GM18499 (cell line): ENCODE data around the gene DDX43.
"Not testable (repeated sequence)": the region's sequence is repeated elsewhere in the genome, so short reads cannot be mapped to it uniquely, and the experiment has no call there.

ENCODE experiments used
- ATAC-seq: cut with Tn5 transposase; IDR thresholded peaks from one replicate; pipeline ENCODE4 v1.9.1; 2021; ENCODE audit warnings: moderate number of reproducible peaks; ENCODE audit not compliant: insufficient read depth, unreplicated experiment

DDX43 gene

GRCh38 chr6:73388433-73388799 lies 6.2 kb upstream of the DDX43 start:
- ATAC-seq = no peak

- no peak for ATAC-seq
These were observed 5.7 kb upstream of the DDX43 start for GRCh38 chr6:73388800-73389512.

- ATAC-seq = no peak
These were observed 4.8 kb upstream of the DDX43 start for GRCh38 chr6:73389854-73390253.

GRCh38 chr6:73391675-73392074 lies 3.0 kb upstream of the DDX43 start:
- ATAC-seq = no peak

GRCh38 chr6:73392188-73392587 lies 2.4 kb upstream of the DDX43 start:
- not testable (repeated sequence) for ATAC-seq

GRCh38 chr6:73393278-73393677 lies 1.4 kb upstream of the DDX43 start:
- no peak for ATAC-seq

GRCh38 chr6:73395875-73396274 lies 1.2 kb downstream of the DDX43 start:
- no peak for ATAC-seq

GRCh38 chr6:73400656-73401055 lies 6.0 kb downstream of the DDX43 start:
- no peak for ATAC-seq

GRCh38 chr6:73409395-73409794 lies 14.8 kb downstream of the DDX43 start:
- no peak for ATAC-seq

- no peak for ATAC-seq
These were observed 18.5 kb downstream of the DDX43 start for GRCh38 chr6:73413102-73413501.

- no peak for ATAC-seq
These were observed 23.6 kb downstream of the DDX43 start for GRCh38 chr6:73418081-73418741.

- ATAC-seq = no peak
These were observed 26.9 kb downstream of the DDX43 start for GRCh38 chr6:73421534-73421933.

GRCh38 chr6:73435236-73435635 lies 40.6 kb downstream of the DDX43 start:
- no peak for ATAC-seq

GRCh38 chr6:73443555-73443954 lies 48.9 kb downstream of the DDX43 start:
- no peak for ATAC-seq

- ATAC-seq = peak; percentile 43
These were observed 56.8 kb downstream of the DDX43 start for GRCh38 chr6:73451223-73452106.

- peak; percentile 58 for ATAC-seq
These were observed 57.5 kb downstream of the DDX43 start, which contains the start of gene CGAS for GRCh38 chr6:73452107-73452461. TSS of gene CGAS (minus strand) at chr6:73452297. CDS start at chr6:73452181, 116 bp downstream.

GRCh38 chr6:73455865-73456629 lies 61.4 kb downstream of the DDX43 start:
- ATAC-seq = no peak

GRCh38 chr6:73459474-73459873 lies 64.8 kb downstream of the DDX43 start:
- ATAC-seq = not testable (repeated sequence)

- no peak for ATAC-seq
These were observed 65.4 kb downstream of the DDX43 start for GRCh38 chr6:73460056-73460455.
